HG02763 (cell line): Measurements from ENCODE around the gene NUDT8.
A peak's percentile ranks its signal among the peaks of the same experiment; 100 is the strongest.
"Not testable (repeated sequence)": the region's sequence is repeated elsewhere in the genome, so short reads cannot be mapped to it uniquely, and the experiment has no call there.

Experiments
- ATAC-seq: cut with Tn5 transposase; IDR thresholded peaks from one replicate; pipeline ENCODE4 v1.9.1; 2021; ENCODE audit warnings: mild to moderate bottlenecking, moderate library complexity; ENCODE audit not compliant: unreplicated experiment

The NUDT8 gene

GRCh38 chr11:67596753-67597300, 32.9 kb downstream of the NUDT8 start:
- no peak for ATAC-seq

- ATAC-seq: no peak
Observed at GRCh38 chr11:67594480-67594879, 35.3 kb downstream of the NUDT8 start.

DNA sequence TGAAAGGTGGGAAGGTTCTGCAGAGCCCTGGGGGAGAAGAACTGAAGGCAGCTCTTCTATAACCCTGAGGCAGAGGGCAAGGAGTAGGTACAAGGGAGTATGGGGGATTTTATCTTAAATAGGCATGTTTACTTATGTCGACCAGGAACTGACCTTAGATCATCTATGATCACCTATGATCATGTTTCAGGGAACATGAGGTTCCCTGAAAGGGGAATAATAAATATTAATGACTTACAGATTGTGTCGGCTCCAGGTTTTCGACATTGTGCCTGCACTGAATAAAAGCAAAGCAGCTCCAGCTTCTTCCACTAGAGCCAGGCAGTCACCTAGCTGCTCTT, 36.2 kb downstream of the NUDT8 start:
- ATAC-seq: no peak

GRCh38 chr11:67592880-67593564, 36.7 kb downstream of the NUDT8 start:
- ATAC-seq: no peak

DNA sequence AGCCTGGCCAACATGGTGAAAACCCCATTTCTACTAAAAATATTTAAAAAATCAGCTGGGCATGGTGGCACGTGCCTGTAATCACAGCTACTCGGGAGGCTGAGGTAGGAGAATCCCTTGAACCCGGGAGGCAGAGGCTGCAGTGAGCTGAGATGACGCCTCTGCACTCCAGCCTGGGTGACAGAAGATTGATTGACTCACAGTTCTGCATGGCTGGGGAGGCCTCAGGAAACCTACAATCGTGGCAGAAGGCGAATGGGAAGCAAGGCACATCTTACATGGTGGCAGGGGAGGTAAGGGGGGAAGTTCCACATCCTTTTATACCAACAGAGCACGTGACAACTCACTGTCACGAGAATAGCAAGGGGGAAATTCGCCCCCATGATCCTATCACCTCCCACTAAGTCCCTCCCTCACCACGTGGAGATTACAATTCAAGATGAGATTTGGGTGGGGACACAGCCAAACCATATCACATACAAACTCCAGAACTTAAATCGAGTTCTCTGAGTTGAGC, 40.8 kb downstream of the NUDT8 start:
- ATAC-seq: not testable (repeated sequence)

DNA sequence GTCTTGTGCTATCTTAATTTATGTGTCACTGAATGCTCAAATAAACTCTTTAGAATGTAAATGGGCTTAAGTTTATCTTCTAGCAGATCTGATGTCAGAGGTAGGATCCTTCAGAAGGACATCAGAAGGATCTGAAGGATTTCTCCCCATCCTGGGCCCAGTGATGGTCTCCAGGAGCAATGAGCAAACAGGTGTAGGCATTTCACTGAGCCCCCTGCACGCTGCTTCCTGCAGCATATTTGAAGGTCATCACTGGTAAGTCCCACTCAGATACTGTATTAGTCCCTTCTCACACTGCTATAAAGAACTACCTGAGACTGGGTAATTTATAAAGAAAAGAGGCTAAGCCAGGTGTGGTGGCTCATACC, 41.6 kb downstream of the NUDT8 start:
- no peak for ATAC-seq

GRCh38 chr11:67586568-67587250, 43.0 kb downstream of the NUDT8 start:
- ATAC-seq: no peak

- ATAC-seq: no peak
Observed at GRCh38 chr11:67585911-67586310, 43.8 kb downstream of the NUDT8 start.

GRCh38 chr11:67584881-67585873, 44.6 kb downstream of the NUDT8 start:
- ATAC-seq: no peak

GRCh38 chr11:67584205-67584880, 45.4 kb downstream of the NUDT8 start:
- ATAC-seq: peak; percentile 1

GRCh38 chr11:67583247-67584204, 46.2 kb downstream of the NUDT8 start, which contains the start of gene GSTP1:
Gene GSTP1 (plus strand): TSS chr11:67583812. CDS start chr11:67583844, 32 bp downstream.
- peak; percentile 65 for ATAC-seq

- ATAC-seq: no peak
Observed at GRCh38 chr11:67582011-67582410, 47.7 kb downstream of the NUDT8 start.

GRCh38 chr11:67581469-67581868, 48.3 kb downstream of the NUDT8 start:
- ATAC-seq: no peak

- ATAC-seq: no peak
Observed at GRCh38 chr11:67577951-67578350, 51.8 kb downstream of the NUDT8 start.
